Fibroblast of lung (primary cell): ENCODE data around the gene MAP3K4. TPM values are rescaled to one million over a fixed set of nuclear protein-coding genes. Genes with fewer than 3 reads are reported as not detected.
A peak's percentile ranks its signal among the peaks of the same experiment; 100 is the strongest.

Source experiments
- DNase-seq, 2 donors: peaks; one replicate each; pipeline versions ENCODE4 v3.0.0 to v3.0.0-alpha.2; 2010; ENCODE audit warnings: low read depth in 2 of 2
- H2AFZ ChIP-seq: 2 replicates; pipeline ENCODE4 v1.5.1; 2012; ENCODE audit warnings: low read length, control low read depth, inconsistent platforms
- H3K27ac ChIP-seq: 2 replicates; pipeline ENCODE4 v1.5.1; 2011; ENCODE audit warnings: low read length, control low read depth; ENCODE audit not compliant: insufficient read depth
- H3K27me3 ChIP-seq: 2 replicates; pipeline ENCODE4 v1.5.1; 2011; ENCODE audit warnings: mild to moderate bottlenecking, low read length; ENCODE audit not compliant: control insufficient read depth, insufficient read depth
- H3K36me3 ChIP-seq: 2 replicates; pipeline ENCODE4 v1.5.1; 2011; ENCODE audit warnings: low read length; ENCODE audit not compliant: control insufficient read depth, insufficient read depth
- H3K4me1 ChIP-seq: 2 replicates; pipeline ENCODE4 v1.5.1; 2011; ENCODE audit warnings: low read length; ENCODE audit not compliant: control insufficient read depth, insufficient read depth; ENCODE audit errors: extremely low read depth
- H3K4me2 ChIP-seq: 2 replicates; pipeline ENCODE4 v1.5.1; 2011; ENCODE audit warnings: low read length, control low read depth; ENCODE audit not compliant: insufficient read depth; ENCODE audit errors: extremely low read depth
- H3K4me3 ChIP-seq, 4 experiments: fragments of 200-600 bp in 1 of 4; sonication (generic) in 1 of 4; replicated peaks in 1 of 4; 2 replicates each; pipeline ENCODE4 v1.5.1; 2011 to 2016; ENCODE audit warnings: low read length in 4 of 4, low read depth in 3 of 4, mild to moderate bottlenecking in 3 of 4, control low read depth in 2 of 4, inconsistent platforms in 1 of 4, mixed read lengths in 1 of 4; ENCODE audit not compliant: insufficient read depth in 1 of 4; ENCODE audit errors: control extremely low read depth in 1 of 4
- H3K79me2 ChIP-seq: 2 replicates; pipeline ENCODE4 v1.5.1; 2012; ENCODE audit warnings: mild to moderate bottlenecking, low read length, inconsistent platforms; ENCODE audit not compliant: control insufficient read depth, insufficient read depth
- H3K9ac ChIP-seq: 2 replicates; pipeline ENCODE4 v1.5.1; 2011; ENCODE audit warnings: mild to moderate bottlenecking, low read length, control low read depth; ENCODE audit not compliant: insufficient read depth
- H3K9me3 ChIP-seq: 2 replicates; pipeline ENCODE4 v1.5.1; 2012; ENCODE audit warnings: low read depth, low read length; ENCODE audit not compliant: control insufficient read depth, insufficient read depth
- H4K20me1 ChIP-seq: 2 replicates; pipeline ENCODE4 v1.5.1; 2011; ENCODE audit warnings: low read length; ENCODE audit not compliant: control insufficient read depth, insufficient read depth; ENCODE audit errors: extremely low read depth
- CTCF ChIP-seq, 2 donors: IDR thresholded peaks in 1 of 2; conservative IDR thresholded peaks in 1 of 2; 1 replicate in 1 of 2; 2 replicates in 1 of 2; pipeline ENCODE4 v1.5.1; 2011 to 2012; ENCODE audit warnings: low read length in 2 of 2, control low read depth in 1 of 2, inconsistent platforms in 1 of 2, low read depth in 1 of 2, mild to moderate bottlenecking in 1 of 2
- EZH2 ChIP-seq: IDR thresholded peaks from 2 replicates; pipeline ENCODE4 v1.5.1; 2012; ENCODE audit warnings: low read length, control low read depth, mild to moderate bottlenecking; ENCODE audit errors: missing control alignments
- polyA plus RNA-seq, 2 donors: library from polyadenylated mRNA; depleted of rRNA in 1 of 2; stranded (reverse) in 1 of 2; unstranded in 1 of 2; fragments of >200 nt; gene quantifications; 2 replicates each; pipeline ENCODE4 v1.2.1, GENCODE V29; 2011 to 2012; ENCODE audit warnings: missing spikeins in 1 of 2
- total RNA-seq: library from RNA; depleted of rRNA; stranded (reverse); fragments of >200 nt; gene quantifications from 2 replicates; pipeline ENCODE4 v1.2.1, GENCODE V29; 2014

Gene MAP3K4
- total and polyA plus RNA-seq, 2 donors (not counting 1 experiment from before 2014, with no cell fraction given) = 9.1 to 44.4 TPM

GRCh38 chr6:161003336-161003735, 11.8 kb downstream of the MAP3K4 start:
- no peak for TF ChIP-seq EZH2
- no peak for TF ChIP-seq CTCF (conservative IDR thresholded peaks at IDR 0.05 in 1 of 2, IDR thresholded peaks at IDR 0.05 in 1 of 2; ENCODE audit: low read depth in 1 of 2, low read length in 2 of 2)
- DNase-seq = peak in 1 of 2 donors; percentile 72
- no peaks in the 10 kb centered on the region for H3K27me3 ChIP-seq
- H3K4me3 ChIP-seq = no peak overlapping the region
- no peaks in the 10 kb centered on the region for H3K4me1 ChIP-seq
- no peak overlapping the region for H3K4me2 ChIP-seq
- H4K20me1 ChIP-seq = no peaks in the 10 kb centered on the region
- peaks cover 7% of the 10 kb centered on the region for H3K79me2 ChIP-seq
- no peak overlapping the region for H3K9ac ChIP-seq
- no peak overlapping the region for H3K27ac ChIP-seq
- H3K9me3 ChIP-seq = no peaks in the 10 kb centered on the region
- no peak overlapping the region for H2AFZ ChIP-seq
- no peaks in the 10 kb centered on the region for H3K36me3 ChIP-seq

- Histone ChIP-seq H3K27ac (no peak overlapping the region), H3K79me2 (peaks cover 11% of the 10 kb centered on the region), H3K9me3 (no peaks in the 10 kb centered on the region), H4K20me1 (no peaks in the 10 kb centered on the region), H3K4me3 (no peak overlapping the region), H2AFZ (no peak overlapping the region), H3K4me2 (no peak overlapping the region), H3K27me3 (no peaks in the 10 kb centered on the region), H3K4me1 (peaks cover 10% of the 10 kb centered on the region), H3K9ac (no peak overlapping the region), H3K36me3 (no peaks in the 10 kb centered on the region)
- no peak for TF ChIP-seq CTCF (conservative IDR thresholded peaks at IDR 0.05 in 1 of 2, IDR thresholded peaks at IDR 0.05 in 1 of 2; ENCODE audit: low read depth in 1 of 2, low read length in 2 of 2)
- TF ChIP-seq EZH2 = no peak
- DNase-seq = no peak
Observed at GRCh38 chr6:161008245-161008644, 16.7 kb downstream of the MAP3K4 start.

- Histone ChIP-seq H3K27me3 (no peaks in the 10 kb centered on the region), H3K4me2 (no peak overlapping the region), H3K36me3 (no peaks in the 10 kb centered on the region), H3K27ac (no peak overlapping the region), H4K20me1 (no peaks in the 10 kb centered on the region), H3K9me3 (no peaks in the 10 kb centered on the region), H3K4me3 (no peak overlapping the region), H3K4me1 (peaks cover 10% of the 10 kb centered on the region), H2AFZ (no peak overlapping the region), H3K9ac (no peak overlapping the region), H3K79me2 (peaks cover 16% of the 10 kb centered on the region)
- TF ChIP-seq CTCF (conservative IDR thresholded peaks at IDR 0.05 in 1 of 2, IDR thresholded peaks at IDR 0.05 in 1 of 2; ENCODE audit: low read depth in 1 of 2, low read length in 2 of 2) (no peak), EZH2 (no peak)
- DNase-seq = peak in 1 of 2 donors; percentile 69
Observed at GRCh38 chr6:161009991-161010390, 18.4 kb downstream of the MAP3K4 start.
